Karpas-422 (cell line): ENCODE data around the gene RBM17. TPM values are rescaled to one million over a fixed set of nuclear protein-coding genes. Genes with fewer than 3 reads are reported as not detected.

Source experiments
- DNase-seq: peaks from one replicate; pipeline ENCODE4 v3.0.0-alpha.2; 2015
- H2AFZ ChIP-seq: fragments of 200-600 bp; sonication (generic); 2 replicates; pipeline ENCODE4 v1.6.1; 2014; ENCODE audit warnings: antibody characterized with exemption, low read length, mixed read lengths
- H3K27ac ChIP-seq: fragments of 200-600 bp; sonication (generic); 2 replicates; pipeline ENCODE4 v1.5.1; 2014; ENCODE audit warnings: mild to moderate bottlenecking, low read length, moderate library complexity
- H3K27me3 ChIP-seq: fragments of 200-600 bp; sonication (generic); 2 replicates; pipeline ENCODE4 v1.6.1; 2014; ENCODE audit warnings: low read length, mixed read lengths
- H3K36me3 ChIP-seq: fragments of 200-600 bp; sonication (generic); 2 replicates; pipeline ENCODE4 v1.6.1; 2014; ENCODE audit warnings: low read length, mixed read lengths; ENCODE audit not compliant: insufficient read depth
- H3K4me1 ChIP-seq: fragments of 200-600 bp; sonication (generic); 2 replicates; pipeline ENCODE4 v1.6.1; 2014; ENCODE audit warnings: mild to moderate bottlenecking, low read length, mixed read lengths
- H3K4me2 ChIP-seq: fragments of 200-600 bp; sonication (generic); 2 replicates; pipeline ENCODE4 v1.6.1; 2014; ENCODE audit warnings: low read length, low read depth, mild to moderate bottlenecking; ENCODE audit not compliant: poor library complexity, severe bottlenecking
- H3K4me3 ChIP-seq: fragments of 200-600 bp; sonication (generic); 2 replicates; pipeline ENCODE4 v1.5.1; 2014; ENCODE audit warnings: mild to moderate bottlenecking, antibody characterized with exemption, low read length, mixed read lengths
- H3K79me2 ChIP-seq: fragments of 200-600 bp; sonication (generic); 2 replicates; pipeline ENCODE4 v1.6.1; 2014; ENCODE audit warnings: mild to moderate bottlenecking, low read length, mixed read lengths
- H3K9ac ChIP-seq: fragments of 200-600 bp; sonication (generic); 2 replicates; pipeline ENCODE4 v1.6.0; 2014; ENCODE audit warnings: low read length
- H3K9me2 ChIP-seq: fragments of 200-600 bp; sonication (generic), shearing (Covaris generic); replicated peaks from 2 replicates; pipeline ENCODE4 v1.6.0; 2014; ENCODE audit warnings: mild to moderate bottlenecking, low read length, moderate library complexity; ENCODE audit not compliant: insufficient read depth
- H3K9me3 ChIP-seq: fragments of 300-700, 200-600 bp; sonication (generic); 2 replicates; pipeline ENCODE4 v1.6.1; 2014; ENCODE audit warnings: low read length, mixed read lengths
- H4K20me1 ChIP-seq: fragments of 200-600 bp; sonication (generic); 2 replicates; pipeline ENCODE4 v1.6.1; 2014; ENCODE audit warnings: mild to moderate bottlenecking, antibody characterized with exemption, low read length, low read depth; ENCODE audit not compliant: insufficient read depth
- total RNA-seq: library from RNA; depleted of rRNA; stranded (reverse); fragments of >200 nt; shearing (Covaris generic); gene quantifications from 2 replicates; pipeline ENCODE4 v1.2.3, GENCODE V29; 2014; ENCODE audit warnings: low replicate concordance

The RBM17 gene
- total RNA-seq, 1 experiment from 2014 or later, result 72.5 TPM

GRCh38 chr10:6069081-6069931, 19.5 kb upstream of the RBM17 start:
- no peak overlapping the region for H3K4me3 ChIP-seq
- H3K9me2 ChIP-seq, result no peaks in the 10 kb centered on the region
- no peak overlapping the region for H3K9ac ChIP-seq
- no peaks in the 10 kb centered on the region for H3K36me3 ChIP-seq
- H3K4me2 ChIP-seq, result no peak overlapping the region
- H3K27me3 ChIP-seq, result no peaks in the 10 kb centered on the region
- H3K27ac ChIP-seq, result no peak overlapping the region
- no peak for DNase-seq
- no peak overlapping the region for H2AFZ ChIP-seq
- H3K4me1 ChIP-seq, result no peaks in the 10 kb centered on the region
- H4K20me1 ChIP-seq, result no peaks in the 10 kb centered on the region
- no peaks in the 10 kb centered on the region for H3K79me2 ChIP-seq
- H3K9me3 ChIP-seq, result no peaks in the 10 kb centered on the region

- Histone ChIP-seq H3K4me3 (no peak overlapping the region), H3K79me2 (no peaks in the 10 kb centered on the region), H3K36me3 (no peaks in the 10 kb centered on the region), H3K27me3 (no peaks in the 10 kb centered on the region), H3K4me2 (no peak overlapping the region), H4K20me1 (no peaks in the 10 kb centered on the region), H3K4me1 (no peaks in the 10 kb centered on the region), H3K27ac (no peak overlapping the region), H3K9me3 (no peaks in the 10 kb centered on the region), H3K9ac (no peak overlapping the region), H3K9me2 (no peaks in the 10 kb centered on the region), H2AFZ (no peak overlapping the region)
- no peak for DNase-seq
These were observed 18.2 kb upstream of the RBM17 start for GRCh38 chr10:6070660-6071059.

GRCh38 chr10:6071181-6072175, 17.4 kb upstream of the RBM17 start:
- H3K9me3 ChIP-seq, result no peaks in the 10 kb centered on the region
- no peaks in the 10 kb centered on the region for H3K27me3 ChIP-seq
- no peak overlapping the region for H3K27ac ChIP-seq
- no peak overlapping the region for H3K4me2 ChIP-seq
- H3K4me3 ChIP-seq, result no peak overlapping the region
- peak; percentile 27 for DNase-seq
- H2AFZ ChIP-seq, result no peak overlapping the region
- H4K20me1 ChIP-seq, result no peaks in the 10 kb centered on the region
- H3K79me2 ChIP-seq, result no peaks in the 10 kb centered on the region
- no peak overlapping the region for H3K9ac ChIP-seq
- H3K36me3 ChIP-seq, result no peaks in the 10 kb centered on the region
- no peaks in the 10 kb centered on the region for H3K4me1 ChIP-seq
- no peaks in the 10 kb centered on the region for H3K9me2 ChIP-seq

- H2AFZ ChIP-seq, result no peak overlapping the region
- no peaks in the 10 kb centered on the region for H3K36me3 ChIP-seq
- peak; percentile 20 for DNase-seq
- no peaks in the 10 kb centered on the region for H3K79me2 ChIP-seq
- H3K9ac ChIP-seq, result no peak overlapping the region
- H3K27me3 ChIP-seq, result no peaks in the 10 kb centered on the region
- no peak overlapping the region for H3K4me2 ChIP-seq
- no peaks in the 10 kb centered on the region for H3K9me3 ChIP-seq
- H3K4me3 ChIP-seq, result no peak overlapping the region
- no peak overlapping the region for H3K27ac ChIP-seq
- no peaks in the 10 kb centered on the region for H3K4me1 ChIP-seq
- no peaks in the 10 kb centered on the region for H3K9me2 ChIP-seq
- H4K20me1 ChIP-seq, result no peaks in the 10 kb centered on the region
These were observed 16.5 kb upstream of the RBM17 start for GRCh38 chr10:6072215-6072934.

- no peaks in the 10 kb centered on the region for H3K36me3 ChIP-seq
- peak; percentile 7 for DNase-seq
- H3K9me2 ChIP-seq, result no peaks in the 10 kb centered on the region
- no peak overlapping the region for H2AFZ ChIP-seq
- H3K79me2 ChIP-seq, result no peaks in the 10 kb centered on the region
- H3K4me1 ChIP-seq, result no peaks in the 10 kb centered on the region
- no peaks in the 10 kb centered on the region for H3K9me3 ChIP-seq
- no peak overlapping the region for H3K9ac ChIP-seq
- no peak overlapping the region for H3K4me3 ChIP-seq
- H3K27ac ChIP-seq, result no peak overlapping the region
- H4K20me1 ChIP-seq, result no peaks in the 10 kb centered on the region
- no peak overlapping the region for H3K4me2 ChIP-seq
- H3K27me3 ChIP-seq, result no peaks in the 10 kb centered on the region
These were observed 14.1 kb upstream of the RBM17 start for GRCh38 chr10:6074489-6075301.

- H3K9me2 ChIP-seq, result no peaks in the 10 kb centered on the region
- H3K36me3 ChIP-seq, result no peaks in the 10 kb centered on the region
- H4K20me1 ChIP-seq, result no peaks in the 10 kb centered on the region
- H3K4me2 ChIP-seq, result no peak overlapping the region
- no peak overlapping the region for H3K9ac ChIP-seq
- no peak overlapping the region for H3K27ac ChIP-seq
- H3K4me3 ChIP-seq, result no peak overlapping the region
- H3K9me3 ChIP-seq, result no peaks in the 10 kb centered on the region
- H2AFZ ChIP-seq, result no peak overlapping the region
- no peak for DNase-seq
- no peaks in the 10 kb centered on the region for H3K4me1 ChIP-seq
- no peaks in the 10 kb centered on the region for H3K79me2 ChIP-seq
- H3K27me3 ChIP-seq, result no peaks in the 10 kb centered on the region
These were observed 11.7 kb upstream of the RBM17 start for GRCh38 chr10:6077071-6077675.

GRCh38 chr10:6079044-6079443, 9.8 kb upstream of the RBM17 start:
- Histone ChIP-seq H3K9me2 (no peaks in the 10 kb centered on the region), H4K20me1 (no peaks in the 10 kb centered on the region), H3K4me3 (no peak overlapping the region), H3K4me2 (no peak overlapping the region), H3K9ac (no peak overlapping the region), H3K27me3 (no peaks in the 10 kb centered on the region), H3K27ac (no peak overlapping the region), H3K4me1 (no peaks in the 10 kb centered on the region), H2AFZ (no peak overlapping the region), H3K9me3 (no peaks in the 10 kb centered on the region), H3K79me2 (no peaks in the 10 kb centered on the region), H3K36me3 (no peaks in the 10 kb centered on the region)
- DNase-seq, result no peak
